GM19239 (cell line): ENCODE results near the gene ALPK3.
"Not testable (repeated sequence)": the region's sequence is repeated elsewhere in the genome, so short reads cannot be mapped to it uniquely, and the experiment has no call there.

Source experiments
- DNase-seq: peaks from one replicate; pipeline ENCODE4 v3.0.0; 2011; ENCODE audit warnings: low spot score; ENCODE audit not compliant: insufficient read length
- FAIRE-seq: peaks from 2 replicates; lab custom pipeline; 2011; peaks lifted over from hg19 to GRCh38; lab: Jason Lieb, UNC

Gene ALPK3

DNA sequence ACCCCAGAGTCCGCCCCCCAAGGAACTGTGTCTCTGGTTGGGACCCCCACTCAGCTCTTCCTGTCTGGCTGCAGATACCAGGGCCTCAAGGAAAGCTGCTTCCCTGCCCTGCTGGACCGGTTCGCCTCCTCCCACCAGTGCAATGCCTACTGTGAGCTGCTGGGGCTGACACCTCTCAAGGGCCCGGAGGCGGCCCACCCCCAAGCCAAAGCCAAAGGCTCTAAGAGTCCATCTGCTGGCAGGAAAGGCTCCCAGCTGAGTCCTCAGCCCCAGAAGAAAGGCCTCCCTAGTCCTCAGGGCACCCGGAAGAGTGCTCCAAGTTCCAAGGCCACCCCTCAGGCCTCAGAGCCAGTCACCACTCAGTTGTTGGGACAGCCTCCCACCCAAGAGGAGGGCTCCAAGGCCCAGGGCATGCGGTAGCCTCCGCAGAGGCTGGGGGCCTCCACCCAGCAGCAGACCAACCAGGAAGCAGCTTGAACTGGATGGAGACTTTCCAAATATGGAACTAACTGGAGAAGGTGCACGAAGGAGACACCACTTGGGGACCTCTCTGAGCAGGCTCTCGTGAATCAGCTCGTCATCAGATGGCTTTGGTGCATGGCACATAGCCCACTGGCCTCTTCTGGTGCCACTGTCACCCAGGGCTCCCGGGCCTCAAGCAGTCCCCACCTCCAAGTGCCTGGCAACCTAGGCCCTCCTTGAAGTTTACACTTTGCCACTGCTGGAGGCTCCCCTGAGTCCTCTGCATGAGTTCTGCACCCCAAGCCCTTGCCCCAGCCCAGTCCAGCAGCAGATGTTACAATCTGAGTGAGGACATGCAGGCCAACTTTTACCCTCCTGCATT, 51.1 kb downstream of the ALPK3 start:
- FAIRE-seq = no peak

DNA sequence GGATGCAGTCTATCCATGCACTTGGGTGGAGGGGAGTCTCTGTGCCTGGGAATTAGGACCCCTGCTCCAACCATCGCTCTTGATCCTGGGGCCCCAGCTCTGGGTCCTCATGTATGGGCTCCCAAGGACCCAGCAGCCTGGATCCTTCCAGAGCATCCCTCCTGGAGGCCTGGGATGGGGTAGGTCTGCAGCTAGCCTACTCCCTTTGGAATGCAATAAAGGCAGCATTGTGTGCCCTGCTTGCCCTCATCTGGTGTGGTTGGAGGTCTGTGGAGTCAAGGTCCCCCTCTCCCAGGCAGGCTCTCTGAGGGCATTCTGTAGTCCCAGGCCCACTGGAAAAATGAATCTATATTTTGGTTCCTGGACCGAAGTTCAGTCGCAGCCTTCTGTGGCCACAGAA, 52.4 kb downstream of the ALPK3 start:
- FAIRE-seq = no peak
- no peak for DNase-seq

More for the DNA sequence above, 51.1 kb downstream of the ALPK3 start:
- DNase-seq = no peak

GRCh38 chr15:84871428-84871985, 54.4 kb downstream of the ALPK3 start:
- FAIRE-seq (no peak), DNase-seq (no peak)

GRCh38 chr15:84872009-84872910, 55.1 kb downstream of the ALPK3 start:
- no peak for DNase-seq
- no peak for FAIRE-seq

DNA sequence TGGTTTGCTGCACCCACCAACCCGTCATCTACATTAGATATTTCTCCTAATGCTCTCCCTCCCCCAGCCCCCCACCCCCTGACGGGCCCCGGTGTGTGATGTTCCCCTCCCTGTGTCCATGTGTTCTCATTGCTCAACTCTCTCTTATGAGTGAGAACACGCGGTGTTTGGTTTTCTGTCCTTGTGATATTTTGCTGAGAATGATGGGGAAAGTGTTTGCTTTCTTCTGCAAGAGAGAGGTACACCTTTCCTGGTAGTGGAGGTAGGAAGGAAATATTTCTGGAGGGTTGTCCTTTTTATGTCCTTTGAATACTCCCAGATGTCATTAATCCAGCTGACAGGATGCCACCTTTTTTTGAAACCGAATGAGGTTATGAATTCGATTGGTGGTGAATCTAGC, 56.8 kb downstream of the ALPK3 start:
- no peak for FAIRE-seq

DNA sequence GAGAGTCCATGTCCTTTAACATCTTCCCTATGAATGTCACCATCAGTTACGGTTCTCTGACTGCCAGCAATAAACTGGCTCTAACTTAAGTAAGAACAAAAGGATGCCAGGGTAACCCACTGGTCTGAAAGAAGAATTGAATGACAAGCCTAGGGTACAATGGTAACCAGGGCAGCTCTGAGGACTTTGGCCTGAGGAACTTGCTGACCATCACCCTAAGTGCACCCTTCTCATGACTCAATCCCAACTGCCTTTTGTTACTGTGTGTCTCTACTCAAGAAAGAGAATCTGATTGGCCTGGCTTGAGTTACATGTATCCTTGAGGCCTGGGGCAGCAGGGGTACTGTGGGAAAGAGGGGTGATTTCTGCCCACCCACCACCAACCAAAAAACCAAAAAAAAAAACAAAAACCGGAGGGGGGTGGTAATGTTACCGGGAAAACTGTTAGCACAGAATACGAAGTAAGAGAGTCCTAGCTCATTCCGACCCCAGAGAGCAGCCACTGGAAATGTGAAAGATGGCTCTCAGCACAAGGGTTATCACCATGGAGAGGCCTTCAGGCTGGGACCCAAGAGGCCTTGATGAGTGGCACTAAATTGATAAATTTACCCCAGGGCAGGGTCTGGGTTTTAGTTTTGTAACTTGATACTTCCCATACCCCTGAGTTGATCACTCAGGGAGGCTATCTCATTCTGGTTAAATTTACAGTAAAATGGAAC, 58.0 kb downstream of the ALPK3 start:
- FAIRE-seq = no peak
- no peak for DNase-seq

More for the DNA sequence above, 56.8 kb downstream of the ALPK3 start:
- DNase-seq = no peak

DNA sequence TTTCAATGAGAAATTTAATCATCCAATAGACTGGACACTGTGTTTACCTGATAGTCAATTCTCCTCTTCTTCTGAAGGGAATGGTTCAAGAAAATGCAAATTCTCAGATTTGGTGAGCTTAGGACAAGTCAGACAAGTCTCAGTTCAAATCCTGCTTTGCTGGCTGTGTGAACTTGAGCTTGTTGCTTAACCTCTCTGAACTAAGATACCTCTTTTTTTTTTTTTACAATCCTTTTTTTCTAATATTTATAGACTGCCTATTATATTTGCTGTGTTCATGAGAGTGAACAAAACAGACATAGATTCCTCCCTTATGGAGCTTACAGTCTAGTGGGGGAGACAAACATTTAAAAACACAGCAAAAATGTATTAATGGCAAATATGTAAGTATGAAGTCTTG, 59.1 kb downstream of the ALPK3 start:
- no peak for DNase-seq
- FAIRE-seq = no peak

- not testable (repeated sequence) for FAIRE-seq, DNase-seq
These were observed 60.5 kb downstream of the ALPK3 start for GRCh38 chr15:84877701-84878100.

DNA sequence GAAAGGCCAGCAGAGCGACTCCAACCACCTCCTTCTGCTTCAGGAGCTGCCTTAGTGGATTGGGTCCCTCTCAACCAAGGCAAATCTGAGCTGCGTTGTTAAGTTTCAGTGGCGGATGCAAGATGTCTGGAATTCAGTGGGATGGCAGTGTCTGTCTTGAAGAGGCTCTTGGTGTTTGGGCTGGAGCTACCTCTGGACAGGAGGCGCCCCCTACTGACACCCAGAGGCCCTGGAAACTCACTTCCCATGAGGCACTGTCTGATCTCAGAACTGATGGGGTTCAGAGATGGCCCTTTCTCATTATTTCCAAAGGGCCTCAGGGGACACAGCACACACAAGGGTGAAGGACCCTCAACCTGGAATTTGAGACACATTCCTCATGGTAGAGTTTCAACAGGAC, 61.3 kb downstream of the ALPK3 start:
- FAIRE-seq = no peak
- peak; percentile 41 for DNase-seq

- no peak for FAIRE-seq
- no peak for DNase-seq
These were observed 62.1 kb downstream of the ALPK3 start for GRCh38 chr15:84879088-84879780.

DNA sequence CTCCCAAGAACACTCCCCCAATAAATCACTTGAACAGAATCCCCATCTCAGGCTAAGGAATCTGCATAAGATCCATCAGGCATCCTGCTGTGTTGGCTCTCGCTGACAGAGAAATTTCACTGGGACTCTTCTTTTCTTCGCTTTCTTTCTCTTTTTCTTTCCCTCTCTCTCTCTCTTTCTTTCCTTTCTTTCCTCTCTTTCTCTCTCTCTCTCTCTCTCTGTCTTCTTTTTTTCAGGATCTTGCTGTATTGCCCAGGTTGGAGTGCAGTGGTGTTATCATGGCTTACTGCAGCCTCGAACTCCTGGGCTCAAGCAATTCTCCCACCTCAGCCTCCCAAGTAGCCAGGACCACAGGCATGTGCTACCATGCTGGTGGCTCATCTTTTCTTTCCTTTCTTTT, 62.9 kb downstream of the ALPK3 start:
- no peak for FAIRE-seq
- DNase-seq = no peak

DNA sequence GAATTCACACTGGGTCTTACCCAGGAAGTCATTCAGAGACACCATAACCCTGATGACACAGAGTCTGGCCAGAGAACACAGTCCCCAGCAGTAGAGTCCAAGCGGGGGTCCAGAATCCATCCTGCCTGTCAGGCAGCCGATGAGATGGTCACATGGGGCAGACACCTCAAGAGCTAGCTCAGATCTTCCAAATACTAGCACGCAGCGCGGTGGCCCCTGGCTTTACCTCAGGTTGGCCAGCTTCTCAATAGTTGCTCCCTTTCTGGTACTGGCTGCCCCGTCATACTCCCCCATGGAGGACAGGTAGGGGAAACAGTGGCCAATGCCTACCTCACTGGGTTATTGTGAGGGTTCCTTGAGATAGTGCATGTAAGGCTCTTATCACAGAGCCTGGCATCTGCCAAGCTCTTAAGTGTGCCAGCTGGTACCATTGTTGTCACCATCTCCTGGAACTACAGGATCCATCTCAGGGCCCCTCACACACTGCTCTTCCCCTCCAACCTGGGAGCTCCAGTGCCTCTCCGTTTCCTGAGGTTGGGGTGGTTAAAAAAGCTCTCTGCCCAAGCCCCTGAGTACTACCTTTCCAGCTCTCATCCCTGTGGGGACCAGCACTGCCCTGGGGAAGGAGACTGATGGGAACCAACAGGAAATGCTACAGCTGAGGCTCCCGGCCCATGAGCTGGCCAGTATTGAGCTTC, 63.8 kb downstream of the ALPK3 start:
- DNase-seq (no peak), FAIRE-seq (no peak)

DNA sequence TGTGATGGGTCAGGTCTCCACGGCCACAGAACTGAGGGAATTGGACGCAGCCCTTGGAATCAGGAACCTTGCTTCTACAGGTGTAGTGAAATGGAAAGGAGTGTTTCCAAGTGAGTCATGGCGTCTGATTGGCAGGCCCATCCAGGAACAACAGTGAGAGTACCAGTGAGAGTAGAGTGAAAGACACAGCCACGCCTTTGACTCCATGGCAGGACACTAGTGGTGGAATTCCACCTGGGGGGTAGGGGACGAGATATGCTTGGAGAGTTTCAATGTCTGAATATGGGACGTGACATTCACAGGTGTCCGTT, 64.3 kb downstream of the ALPK3 start:
- DNase-seq (no peak), FAIRE-seq (no peak)

- no peak for DNase-seq
- FAIRE-seq = no peak
These were observed 66.3 kb downstream of the ALPK3 start for GRCh38 chr15:84883466-84883865.

- FAIRE-seq (no peak), DNase-seq (no peak)
These were observed 67.0 kb downstream of the ALPK3 start, which contains the start of gene SLC28A1 for GRCh38 chr15:84883916-84884781. TSS of gene SLC28A1 (plus strand) at chr15:84884662. CDS start at chr15:84887761, 3,099 bp downstream.

GRCh38 chr15:84885801-84886200, 68.6 kb downstream of the ALPK3 start:
- no peak for DNase-seq
- no peak for FAIRE-seq

- FAIRE-seq (no peak), DNase-seq (no peak)
These were observed 69.2 kb downstream of the ALPK3 start for GRCh38 chr15:84886211-84886983.

GRCh38 chr15:84886984-84887299, 69.8 kb downstream of the ALPK3 start:
- no peak for DNase-seq
- no peak for FAIRE-seq
